NCI-H2171 treated with DMSO at 0.1 percent for 48 hours (cell line): Measurements from ENCODE around the gene HS6ST3.
"Not testable (repeated sequence)": the region's sequence is repeated elsewhere in the genome, so short reads cannot be mapped to it uniquely, and the experiment has no call there.

Experiments used
- DNase-seq: peaks from one replicate; lab custom pipeline; 2025; lab: John Stamatoyannopoulos, UW

Gene HS6ST3

GRCh38 chr13:96091164-96092117 is 1.5 kb downstream of the HS6ST3 start:
- DNase-seq, result peak; percentile 17

- DNase-seq, result no peak
These were observed 3.5 kb downstream of the HS6ST3 start for GRCh38 chr13:96093296-96094006.

- DNase-seq, result no peak
These were observed 10.7 kb downstream of the HS6ST3 start for GRCh38 chr13:96100457-96101220.

- DNase-seq, result no peak
These were observed 14.6 kb downstream of the HS6ST3 start for GRCh38 chr13:96104516-96104915.

- not testable (repeated sequence) for DNase-seq
These were observed 18.2 kb downstream of the HS6ST3 start for GRCh38 chr13:96108072-96108471.

GRCh38 chr13:96109125-96109524 is 19.2 kb downstream of the HS6ST3 start:
- no peak for DNase-seq

GRCh38 chr13:96112936-96113335 is 23.0 kb downstream of the HS6ST3 start:
- DNase-seq, result no peak

GRCh38 chr13:96115368-96115767 is 25.5 kb downstream of the HS6ST3 start:
- DNase-seq, result not testable (repeated sequence)

GRCh38 chr13:96119921-96120320 is 30.0 kb downstream of the HS6ST3 start:
- no peak for DNase-seq

- no peak for DNase-seq
These were observed 41.0 kb downstream of the HS6ST3 start for GRCh38 chr13:96130818-96131340.

- DNase-seq, result peak; percentile 26
These were observed 51.1 kb downstream of the HS6ST3 start for GRCh38 chr13:96141032-96141431.

- no peak for DNase-seq
These were observed 69.8 kb downstream of the HS6ST3 start for GRCh38 chr13:96159725-96160124.

GRCh38 chr13:96161141-96161540 is 71.2 kb downstream of the HS6ST3 start:
- DNase-seq, result no peak

- no peak for DNase-seq
These were observed 75.9 kb downstream of the HS6ST3 start for GRCh38 chr13:96165840-96166239.

GRCh38 chr13:96172066-96172465 is 82.2 kb downstream of the HS6ST3 start:
- no peak for DNase-seq

- DNase-seq, result no peak
These were observed 88.9 kb downstream of the HS6ST3 start for GRCh38 chr13:96178759-96179158.

GRCh38 chr13:96179309-96179708 is 89.4 kb downstream of the HS6ST3 start:
- DNase-seq, result no peak

GRCh38 chr13:96181911-96182310 is 92.0 kb downstream of the HS6ST3 start:
- DNase-seq, result no peak

- no peak for DNase-seq
These were observed 95.9 kb downstream of the HS6ST3 start for GRCh38 chr13:96185818-96186217.

GRCh38 chr13:96191367-96191766 is 101.5 kb downstream of the HS6ST3 start:
- no peak for DNase-seq

- no peak for DNase-seq
These were observed 103.9 kb downstream of the HS6ST3 start for GRCh38 chr13:96193728-96194310.

GRCh38 chr13:96198038-96198437 is 108.1 kb downstream of the HS6ST3 start:
- no peak for DNase-seq
